Measurements from ENCODE around the gene CLECL1. TPM values are rescaled to one million over a fixed set of nuclear protein-coding genes. Genes with fewer than 3 reads are reported as not detected.

Gene CLECL1
- not detected for total RNA-seq

DNA sequence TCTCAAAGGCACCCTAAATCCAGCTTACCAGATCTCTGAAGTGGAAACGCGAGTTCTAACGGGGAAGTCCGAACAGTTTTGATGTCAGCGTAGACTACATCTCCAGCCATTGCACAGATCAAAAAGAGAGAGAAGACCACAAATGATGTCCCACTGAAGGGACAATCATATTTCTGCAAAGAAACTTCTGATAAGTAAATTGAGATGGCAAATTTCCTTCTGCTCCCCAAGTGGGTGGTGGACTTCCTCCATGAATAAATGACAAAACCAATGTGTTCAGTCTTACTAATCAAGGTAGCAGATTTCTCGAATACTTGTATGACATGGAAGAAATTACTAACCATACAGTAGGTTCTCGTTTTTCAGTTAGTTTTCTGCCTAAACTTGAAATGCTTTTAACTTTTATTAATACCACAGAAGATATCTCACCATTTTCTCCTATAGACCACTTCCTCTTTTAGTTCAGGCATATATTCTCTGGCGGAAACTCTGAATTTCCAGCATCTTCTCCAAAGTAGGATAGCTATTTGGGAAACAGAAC is at the start of gene CLECL1:
Gene CLECL1, minus strand, starts transcription at position 177 of the 541 bp plus-strand sequence.

DNA sequence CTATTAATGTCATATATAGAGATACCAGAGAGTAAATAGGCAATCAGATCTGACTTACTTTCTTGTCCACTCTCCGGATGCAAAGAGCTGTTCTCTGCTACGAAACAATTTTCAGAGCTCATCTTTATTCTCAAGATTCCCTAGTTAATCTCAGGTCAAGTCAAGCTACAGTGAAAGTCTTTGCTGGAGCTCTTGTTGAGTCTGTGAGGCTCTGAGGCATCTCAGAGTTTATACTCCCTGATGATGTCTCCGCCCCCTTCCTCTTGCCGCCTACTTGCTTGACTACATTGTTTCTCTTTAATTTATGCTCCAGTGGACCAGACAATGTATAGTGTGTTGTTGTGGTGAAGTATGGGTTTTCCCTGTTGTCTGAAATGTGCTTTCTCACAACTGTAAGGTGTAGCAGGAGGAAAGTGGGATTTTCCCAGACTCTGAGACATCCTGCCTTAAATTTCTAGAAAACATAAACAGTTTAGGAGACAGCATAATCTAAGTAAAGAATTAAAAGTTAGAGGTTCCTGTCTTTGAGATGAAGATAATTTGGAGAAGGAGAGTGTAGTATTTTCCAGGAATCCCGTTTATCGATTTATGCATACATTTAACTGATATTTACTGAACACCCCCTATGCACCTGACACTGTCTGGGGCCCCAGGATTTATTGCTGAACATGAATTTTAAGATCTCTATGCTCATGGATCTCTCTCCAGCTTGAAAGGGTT is 28.0 kb upstream of the CLECL1 start, which contains the start of gene CD69:
Gene CD69, minus strand, starts transcription at position 203 of the 720 bp plus-strand sequence. Its CDS starts 81 bp downstream, at position 122.

Other genes starting within 250 kb of the CLECL1 start
- 0.77 TPM for gene KLRB1, start 125.2 kb downstream of the CLECL1 start, total RNA-seq
- gene CLEC2D, start 63.4 kb downstream of the CLECL1 start, total RNA-seq: 17.5 TPM
- 9.8 TPM for gene CD69, start 27.8 kb upstream of the CLECL1 start, total RNA-seq
- 1.1 TPM for gene KLRF1, start 94.4 kb upstream of the CLECL1 start, total RNA-seq
- 13.5 TPM for gene CLEC2B, start 136.3 kb upstream of the CLECL1 start, total RNA-seq
- gene KLRF2, start 148.4 kb upstream of the CLECL1 start, total RNA-seq: not detected
- gene CLEC2A, start 199.3 kb upstream of the CLECL1 start, total RNA-seq: 1.1 TPM
- 3.4 TPM for gene CLEC12A, start 238.3 kb upstream of the CLECL1 start, total RNA-seq